Adrenal gland (tissue), 19 donors: ENCODE results near the gene NOM1. TPM values are rescaled to one million over a fixed set of nuclear protein-coding genes. Genes with fewer than 3 reads are reported as not detected.
"Not testable (repeated sequence)": the region's sequence is repeated elsewhere in the genome, so short reads cannot be mapped to it uniquely, and the experiment has no call there.

Experiments
- DNase-seq, 7 donors: peaks; one replicate each; pipeline ENCODE4 v3.0.0-alpha.2; 2019 to 2020
- H3K27ac ChIP-seq, 5 donors: fragments of 200-600 bp; sonication (generic) in 4 of 5; 1 replicate in 3 of 5; 2 replicates in 2 of 5; pipeline versions ENCODE4 v1.5.1 to v1.8.0; 2016 to 2020; ENCODE audit warnings: mild to moderate bottlenecking in 1 of 5
- H3K27me3 ChIP-seq: fragments of 200-600 bp; 2 replicates; pipeline ENCODE4 v1.8.0; 2021
- H3K36me3 ChIP-seq, 2 donors: fragments of 200-600 bp; replicated peaks in 1 of 2; 1 replicate in 1 of 2; 2 replicates in 1 of 2; pipeline versions ENCODE4 v1.5.1 to v1.8.0; 2018 to 2022
- H3K4me1 ChIP-seq, 2 donors: fragments of 200-600 bp; replicated peaks in 1 of 2; 1 replicate in 1 of 2; 2 replicates in 1 of 2; pipeline versions ENCODE4 v1.5.1 to v1.8.0; 2018 to 2021
- H3K4me3 ChIP-seq, 4 donors: fragments of 200-600 bp; sonication (generic) in 3 of 4; one replicate each; pipeline ENCODE4 v1.5.1; 2016 to 2018
- H3K9me3 ChIP-seq, 3 donors: fragments of 200-600 bp; sonication (generic) in 1 of 3; replicated peaks in 1 of 3; 1 replicate in 2 of 3; 2 replicates in 1 of 3; pipeline versions ENCODE4 v1.5.1 to v1.8.0; 2016 to 2021
- CTCF ChIP-seq, 6 experiments: fragments of 450-650 bp in 4 of 6; fragments of 200-600 bp in 2 of 6; sonication (generic) in 1 of 6; IDR thresholded peaks; 1 replicate in 5 of 6; 2 replicates in 1 of 6; pipeline versions ENCODE4 v1.5.1 to v1.8.0; 2016 to 2021; ENCODE audit warnings: antibody characterized with exemption in 6 of 6, mild to moderate bottlenecking in 2 of 6, moderate library complexity in 1 of 6
- POLR2A ChIP-seq, 2 donors: fragments of 450-650 bp; IDR thresholded peaks; one replicate each; pipeline ENCODE4 v1.6.1; 2017; ENCODE audit warnings: antibody characterized with exemption in 2 of 2, mild to moderate bottlenecking in 2 of 2, moderate library complexity in 1 of 2
- WGBS, 4 donors: extraction: QIAGEN DNeasy Blood & Tissue Kit in 2 of 4; methylation state at CpG; one replicate each; pipeline versions ENCODE4 v1.1.5 to v1.1.7; 2013 to 2017; 5-methylcytosine and 5-hydroxymethylcytosine counted together
- intact Hi-C, 2 donors: fragments of 100-400 bp; cut with DNase I; formaldehyde crosslinking; loops; one replicate each; pipeline versions ENCODE4 v1.14.1 to v1.15.0; 2022 to 2023
- long read RNA-seq, 10 donors: library from polyadenylated mRNA in 3 of 10; unstranded in 2 of 10; stranded (forward) in 1 of 10; transcript quantifications; one replicate each; pipeline ENCODE4 v2.0.0 and lab custom pipeline, GENCODE V29; 2021 to 2026
- polyA plus RNA-seq, 3 donors: library from polyadenylated mRNA; stranded (reverse); fragments of 200-250 nt in 2 of 3; fragments of 350-450 nt in 1 of 3; fragmentation: Illumina TruSeq in 1 of 3; extraction: RNeasy Lipid Tissue Mini Kit (QIAGEN cat#74804) in 1 of 3; gene quantifications; one replicate each; pipeline ENCODE4 v1.2.3, GENCODE V29; 2013 to 2014
- total RNA-seq, 9 donors: library from RNA; depleted of rRNA in 4 of 9; stranded (reverse); fragments of >200 nt in 4 of 9; fragments of 120-200 nt in 1 of 9; fragmentation: NEBNext Ultra II Directional in 1 of 9; extraction: Animal tissue kit (Norgen Biotek cat#: 25700) in 1 of 9; gene quantifications; one replicate each; pipeline versions ENCODE4 v1.1.0 to v1.2.4, GENCODE V29; 2013 to 2023
- donor health status: healthy with polysubstance abuse.
- donor health status: Bipolar disorder and iron deficiency.
- donor health status: DM: yes; HTN: yes; CAD: no.
- donor health status: DM: no; HTN: no; CAD: no.
- donor health status: DM: no; HTN: no; CAD: no.
- donor health status: DM: yes; HTN: yes; CAD: no.

The NOM1 gene
- total RNA-seq (10 to 100 TPM in 7 of 9 donors, 1 to 10 TPM in 2; 5.6 to 19.8 (median 16.1) TPM), polyA plus RNA-seq (10 to 100 TPM in 2 of 3 donors, 1 to 10 TPM in 1; 7.7 to 13.9 (median 12.0) TPM)
- long read RNA-seq, donor 1, full-length matches to known transcripts, result 1 of 1 reads
- long read RNA-seq, donor 1, partial matches to known transcripts, result 0 of 1 reads
- long read RNA-seq, donor 1, other reads (novel, unspliced or antisense), result 0 of 1 reads
- long read RNA-seq, donor 2, result 0 reads
- long read RNA-seq, donor 3, full-length matches to known transcripts, result 1 of 1 reads
- long read RNA-seq, donor 3, partial matches to known transcripts, result 0 of 1 reads
- long read RNA-seq, donor 3, other reads (novel, unspliced or antisense), result 0 of 1 reads
- long read RNA-seq, donor 4, partial matches to known transcripts, result 2 of 3 reads
- long read RNA-seq, donor 4, other reads (novel, unspliced or antisense), result 1 of 3 reads
- long read RNA-seq, donor 5, full-length matches to known transcripts, result 6 of 20 reads
- long read RNA-seq, donor 5, partial matches to known transcripts, result 12 of 20 reads
- long read RNA-seq, donor 5, other reads (novel, unspliced or antisense), result 2 of 20 reads
- long read RNA-seq, donor 6, full-length matches to known transcripts, result 1 of 4 reads
- long read RNA-seq, donor 6, partial matches to known transcripts, result 2 of 4 reads
- long read RNA-seq, donor 6, other reads (novel, unspliced or antisense), result 1 of 4 reads
- long read RNA-seq, donor 7, partial matches to known transcripts, result 6 of 6 reads
- long read RNA-seq, donor 7, other reads (novel, unspliced or antisense), result 0 of 6 reads
- long read RNA-seq, donor 8, full-length matches to known transcripts, result 2 of 2 reads
- long read RNA-seq, donor 8, partial matches to known transcripts, result 0 of 2 reads
- long read RNA-seq, donor 8, other reads (novel, unspliced or antisense), result 0 of 2 reads
- long read RNA-seq, donor 9, partial matches to known transcripts, result 0 of 1 reads
- long read RNA-seq, donor 9, other reads (novel, unspliced or antisense), result 0 of 1 reads
- long read RNA-seq, donor 10, full-length matches to known transcripts, result 1 of 1 reads
- long read RNA-seq, donor 10, partial matches to known transcripts, result 0 of 1 reads
- long read RNA-seq, donor 10, other reads (novel, unspliced or antisense), result 0 of 1 reads

GRCh38 chr7:156949541-156950380 lies at the start of gene NOM1:
TSS of gene NOM1 (plus strand) at chr7:156949712. CDS start at chr7:156949738, 26 bp downstream.
- peak within 1 kb of the TSS; percentile 59 to 94 (median 90) for H3K4me3 ChIP-seq
- TF ChIP-seq POLR2A (IDR thresholded peaks at IDR 0.05) (peak in 1 of 2 donors; percentile 46), CTCF (IDR thresholded peaks at IDR 0.05) (peak in 4 of 6 experiments; percentile 16 to 95 (median 88))
- peak; percentile 81 to 92 (median 90) for DNase-seq
- WGBS, 4 donors, result 0 to 1% (median 0%) methylated on average over 11 to 115 of the region's 115 CpGs
- intact Hi-C loops, result loop anchor here in 1 of 2 donors (10.0 kb wide), 1 partner anchor 185 kb away; the partner anchor contains the start of gene UBE3C
- H3K27me3 ChIP-seq, result no peaks in the 10 kb centered on the region
- peak within 1 kb of the TSS in 4 of 5 donors; percentile 2 to 71 (median 53) for H3K27ac ChIP-seq
- no peaks in the 10 kb centered on the region for H3K9me3 ChIP-seq
- peaks cover 0 to 25% of the 10 kb centered on the region in 2 donors for H3K36me3 ChIP-seq
- peaks cover 11 to 18% of the 10 kb centered on the region in 2 donors for H3K4me1 ChIP-seq

GRCh38 chr7:156900093-156900492 lies 49.4 kb upstream of the NOM1 start:
- H3K36me3 ChIP-seq, H3K27ac ChIP-seq, H3K27me3 ChIP-seq, intact Hi-C loops, H3K9me3 ChIP-seq, H3K4me3 ChIP-seq, H3K4me1 ChIP-seq: not testable (repeated sequence)
- peak in 2 of 7 donors; percentile 29 to 51 for DNase-seq
- WGBS, 4 donors, result 54 to 73% (median 56%) methylated on average over 9 of the region's 9 CpGs

GRCh38 chr7:156903232-156903909 lies 46.1 kb upstream of the NOM1 start:
- WGBS, 4 donors, result 24 to 31% (median 26%) methylated on average over 10 of the region's 10 CpGs
- intact Hi-C loops, result no loop called here
- H3K4me3 ChIP-seq, result no peak overlapping the region
- no peaks in the 10 kb centered on the region for H3K9me3 ChIP-seq
- no peak for TF ChIP-seq POLR2A (IDR thresholded peaks at IDR 0.05)
- peak overlapping the region in 2 of 5 donors; percentile 17 to 70 for H3K27ac ChIP-seq
- no peaks in the 10 kb centered on the region for H3K27me3 ChIP-seq
- DNase-seq, result peak; percentile 55 to 84 (median 81)
- H3K36me3 ChIP-seq, result no peaks in the 10 kb centered on the region
- H3K4me1 ChIP-seq, result peaks cover 4 to 5% of the 10 kb centered on the region in 2 donors

- Histone ChIP-seq H3K27me3 (no peaks in the 10 kb centered on the region), H3K27ac (no peak overlapping the region), H3K36me3 (no peaks in the 10 kb centered on the region), H3K4me3 (no peak overlapping the region), H3K4me1 (peaks cover 4 to 5% of the 10 kb centered on the region in 2 donors), H3K9me3 (no peaks in the 10 kb centered on the region)
- 74 to 83% (median 81%) methylated on average over 4 of the region's 4 CpGs for WGBS, 4 donors
- intact Hi-C loops, result no loop called here
- DNase-seq, result no peak
- TF ChIP-seq CTCF (IDR thresholded peaks at IDR 0.05), result no peak
Observed at GRCh38 chr7:156906200-156906649, 43.3 kb upstream of the NOM1 start.
